Progenitor cell of endocrine pancreas (in vitro differentiated cells): ENCODE measurements around the gene CEP128. TPM values are rescaled to one million over a fixed set of nuclear protein-coding genes. Genes with fewer than 3 reads are reported as not detected.

Source experiments
- DNase-seq: peaks from one replicate; pipeline ENCODE4 v3.0.0; 2021; ENCODE audit warnings: low spot score; ENCODE audit not compliant: unreplicated experiment
- H3K27ac Mint-ChIP-seq: 2 replicates; pipeline ENCODE4 v1.8.0; 2021; ENCODE audit warnings: mild to moderate bottlenecking, moderate library complexity, mixed read lengths
- H3K27me3 Mint-ChIP-seq: 2 replicates; pipeline ENCODE4 v1.8.0; 2021; ENCODE audit warnings: mixed read lengths
- H3K36me3 Mint-ChIP-seq: 2 replicates; pipeline ENCODE4 v1.8.0; 2022; ENCODE audit warnings: mixed read lengths; ENCODE audit not compliant: insufficient read depth
- H3K4me1 Mint-ChIP-seq: 2 replicates; pipeline ENCODE4 v1.8.0; 2021; ENCODE audit warnings: low read depth, mixed read lengths
- H3K4me3 Mint-ChIP-seq: 2 replicates; pipeline ENCODE4 v1.8.0; 2021; ENCODE audit warnings: low read depth, mild to moderate bottlenecking, moderate library complexity, mixed read lengths
- H3K9me3 Mint-ChIP-seq: 2 replicates; pipeline ENCODE4 v1.8.0; 2021; ENCODE audit warnings: low read depth, mixed read lengths
- CTCF ChIP-seq: fragments of 200-600 bp; sonication (generic); IDR thresholded peaks from one replicate; pipeline ENCODE4 v1.5.0; 2021; ENCODE audit warnings: antibody characterized with exemption, mild to moderate bottlenecking; ENCODE audit not compliant: unreplicated experiment
- long read RNA-seq: library from polyadenylated mRNA; unstranded; transcript quantifications from one replicate; pipeline ENCODE4 v2.0.0, GENCODE V29; 2020
- total RNA-seq: library from RNA; stranded (reverse); gene quantifications from 2 replicates; pipeline ENCODE4 v1.2.1, GENCODE V29; 2021

CEP128 gene
- total RNA-seq: 15.9 and 16.5 TPM in 2 replicates
- long read RNA-seq, full-length matches to known transcripts: 1 of 50 reads
- long read RNA-seq, partial matches to known transcripts: 37 of 50 reads
- long read RNA-seq, other reads (novel, unspliced or antisense): 12 of 50 reads

DNA sequence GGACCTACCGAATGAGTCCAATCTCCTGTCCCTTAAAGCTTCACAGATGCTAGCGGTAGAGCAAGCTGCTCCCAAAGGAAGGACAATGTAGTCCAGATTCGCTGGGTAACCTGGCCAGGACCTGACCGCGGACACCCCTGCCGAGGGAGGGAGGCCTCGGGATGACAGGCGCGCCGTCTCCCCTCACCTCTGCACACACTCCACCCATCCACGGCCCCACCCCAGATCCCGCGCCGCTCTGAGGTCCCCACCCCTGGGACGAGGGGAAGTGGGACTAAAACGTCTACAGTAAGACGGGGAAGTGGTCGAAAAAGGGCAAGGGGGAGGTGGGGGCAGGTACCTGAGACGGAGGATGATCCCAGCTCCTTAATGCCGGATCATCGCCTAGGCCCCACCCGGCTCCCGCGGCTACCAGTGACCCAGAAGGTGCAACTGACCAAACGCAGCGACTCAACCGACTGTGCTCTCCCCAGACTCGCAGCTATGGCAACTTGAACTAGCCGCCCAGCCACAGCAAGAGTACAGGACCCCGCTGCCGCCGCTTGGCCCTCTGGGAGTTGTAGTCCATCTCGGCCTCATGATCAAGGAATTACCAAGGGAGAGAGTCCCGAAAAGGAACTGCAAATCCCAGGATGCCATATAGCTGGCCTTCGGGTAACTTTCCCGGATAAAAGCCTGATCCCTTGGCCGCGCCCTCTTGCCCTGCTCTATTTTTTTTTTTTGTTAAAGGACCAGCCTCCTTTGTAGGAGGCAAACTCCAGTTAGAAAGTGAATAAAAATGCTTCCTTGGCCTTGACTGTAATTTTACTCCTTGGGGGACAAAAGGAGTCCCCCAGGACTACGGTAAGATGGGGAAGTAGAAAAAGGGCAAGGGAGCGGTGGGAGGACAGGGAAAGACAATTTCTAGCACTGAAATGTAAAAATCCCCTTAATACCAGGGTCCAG is at the start of gene CEP128:
TSS of gene CEP128 (minus strand) at position 498 of the 945 bp plus-strand sequence.
- Mint-ChIP-seq H3K27me3 (no peaks in the 10 kb centered on the region), H3K9me3 (no peaks in the 10 kb centered on the region), H3K4me3 (peak within 1 kb of the TSS; percentile 89), H3K36me3 (no peaks in the 10 kb centered on the region), H3K27ac (peak within 1 kb of the TSS; percentile 84), H3K4me1 (peaks cover 8% of the 10 kb centered on the region)
- TF ChIP-seq CTCF: no peak
- peak; percentile 91 for DNase-seq

DNA sequence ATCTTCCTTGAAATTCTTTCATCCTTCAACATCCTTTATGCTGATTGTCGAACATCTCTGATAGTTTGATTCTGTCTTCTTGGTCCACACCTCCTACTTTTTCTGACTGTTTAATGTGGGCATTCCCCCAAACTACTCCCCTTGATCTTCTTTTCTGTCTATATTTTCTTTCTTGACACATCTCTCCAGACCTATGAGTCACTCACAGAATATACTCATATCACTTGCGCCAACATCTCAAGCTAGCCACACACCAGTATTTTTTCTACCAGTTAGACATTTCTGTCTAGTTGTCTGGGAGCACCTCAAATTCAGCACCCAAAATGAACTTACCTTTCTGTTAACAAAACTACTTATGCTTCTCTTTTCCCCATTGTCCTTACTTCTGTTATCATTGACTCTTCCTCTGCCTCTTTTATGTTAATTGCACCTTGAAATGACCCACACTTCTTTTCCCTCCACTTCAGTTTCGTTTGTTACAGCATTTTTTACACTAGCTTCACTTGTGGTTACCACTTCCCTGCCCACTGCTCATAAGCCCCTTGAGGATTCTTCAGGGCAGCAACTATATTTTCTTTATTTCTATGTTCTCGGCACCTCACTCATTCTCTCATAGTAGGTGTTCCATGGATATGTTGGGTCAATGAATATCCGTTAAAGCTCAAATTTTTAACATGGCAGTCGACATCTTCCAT is 47.3 kb upstream of the CEP128 start:
- Mint-ChIP-seq H3K27ac (no peak overlapping the region), H3K4me1 (no peaks in the 10 kb centered on the region), H3K4me3 (no peak overlapping the region), H3K27me3 (peaks cover 4% of the 10 kb centered on the region), H3K9me3 (no peaks in the 10 kb centered on the region), H3K36me3 (no peaks in the 10 kb centered on the region)
- TF ChIP-seq CTCF: no peak
- no peak for DNase-seq

- H3K27ac Mint-ChIP-seq: no peak overlapping the region
- no peak for DNase-seq
- no peaks in the 10 kb centered on the region for H3K4me1 Mint-ChIP-seq
- H3K9me3 Mint-ChIP-seq: no peaks in the 10 kb centered on the region
- no peak overlapping the region for H3K4me3 Mint-ChIP-seq
- H3K27me3 Mint-ChIP-seq: peaks cover 6% of the 10 kb centered on the region
- no peak for TF ChIP-seq CTCF
- no peaks in the 10 kb centered on the region for H3K36me3 Mint-ChIP-seq
These were observed 46.7 kb upstream of the CEP128 start for GRCh38 chr14:80988192-80988591.

GRCh38 chr14:80987235-80988032 is 45.9 kb upstream of the CEP128 start:
- Mint-ChIP-seq H3K27me3 (peaks cover 6% of the 10 kb centered on the region), H3K36me3 (no peaks in the 10 kb centered on the region), H3K27ac (no peak overlapping the region), H3K4me1 (no peaks in the 10 kb centered on the region), H3K4me3 (no peak overlapping the region), H3K9me3 (no peaks in the 10 kb centered on the region)
- DNase-seq: peak; percentile 45
- TF ChIP-seq CTCF: peak; percentile 95

- no peak overlapping the region for H3K27ac Mint-ChIP-seq
- no peaks in the 10 kb centered on the region for H3K36me3 Mint-ChIP-seq
- no peak for DNase-seq
- no peaks in the 10 kb centered on the region for H3K9me3 Mint-ChIP-seq
- no peak overlapping the region for H3K4me3 Mint-ChIP-seq
- H3K4me1 Mint-ChIP-seq: no peaks in the 10 kb centered on the region
- TF ChIP-seq CTCF: no peak
- peaks cover 3% of the 10 kb centered on the region for H3K27me3 Mint-ChIP-seq
These were observed 41.2 kb upstream of the CEP128 start for GRCh38 chr14:80982711-80983110.
